KBM-7 (cell line): ENCODE measurements around the gene RELB.

ENCODE experiments used
- DNase-seq: peaks from one replicate; pipeline ENCODE4 v3.0.0-alpha.2; 2015
- in situ Hi-C: fragments of 300-500 bp; cut with MboI; formaldehyde crosslinking; loops from 2 replicates; pipeline ENCODE4 v1.14.3; 2020; ENCODE audit warnings: low sequenced_read_pairs, low pct_unique_long_range_greater_than_20kb, mixed read lengths

Gene RELB

GRCh38 chr19:45075301-45076028, 74.2 kb downstream of the RELB start:
- in situ Hi-C loops: no loop called here
- DNase-seq: peak; percentile 90

GRCh38 chr19:45076029-45076850, 75.0 kb downstream of the RELB start, which contains the start of gene ZNF296:
ZNF296 (minus strand) TSS chr19:45076478; CDS start chr19:45076373, 105 bp downstream.
- in situ Hi-C loops: no loop called here
- DNase-seq: peak; percentile 76

- in situ Hi-C loops: no loop called here
Measured at GRCh38 chr19:45076851-45077730, 75.8 kb downstream of the RELB start.

GRCh38 chr19:45078390-45079062, 77.3 kb downstream of the RELB start:
- in situ Hi-C loops: no loop called here
- no peak for DNase-seq

More at GRCh38 chr19:45076851-45077730, 75.8 kb downstream of the RELB start:
- no peak for DNase-seq

- in situ Hi-C loops: no loop called here
- DNase-seq: peak; percentile 86
Measured at GRCh38 chr19:45079063-45079910, 78.0 kb downstream of the RELB start, which contains the start of gene GEMIN7. GEMIN7 (plus strand) TSS chr19:45079260; CDS start chr19:45090115, 10,855 bp downstream.

- no peak for DNase-seq
- in situ Hi-C loops: no loop called here
Measured at GRCh38 chr19:45079911-45080370, 78.7 kb downstream of the RELB start.

GRCh38 chr19:45082170-45082569, 80.9 kb downstream of the RELB start:
- in situ Hi-C loops: no loop called here
- no peak for DNase-seq

GRCh38 chr19:45086480-45086879, 85.2 kb downstream of the RELB start:
- in situ Hi-C loops: no loop called here
- DNase-seq: no peak

GRCh38 chr19:45087531-45087930, 86.3 kb downstream of the RELB start:
- peak; percentile 34 for DNase-seq
- in situ Hi-C loops: no loop called here
